ENCODE data around the gene CCDC188. TPM values are rescaled to one million over a fixed set of nuclear protein-coding genes. Genes with fewer than 3 reads are reported as not detected.

Gene CCDC188
- total and polyA plus RNA-seq, 2 of the 8 experiments (the other 6 are each of a cell fraction or from before 2014, with no cell fraction given): not detected

DNA sequence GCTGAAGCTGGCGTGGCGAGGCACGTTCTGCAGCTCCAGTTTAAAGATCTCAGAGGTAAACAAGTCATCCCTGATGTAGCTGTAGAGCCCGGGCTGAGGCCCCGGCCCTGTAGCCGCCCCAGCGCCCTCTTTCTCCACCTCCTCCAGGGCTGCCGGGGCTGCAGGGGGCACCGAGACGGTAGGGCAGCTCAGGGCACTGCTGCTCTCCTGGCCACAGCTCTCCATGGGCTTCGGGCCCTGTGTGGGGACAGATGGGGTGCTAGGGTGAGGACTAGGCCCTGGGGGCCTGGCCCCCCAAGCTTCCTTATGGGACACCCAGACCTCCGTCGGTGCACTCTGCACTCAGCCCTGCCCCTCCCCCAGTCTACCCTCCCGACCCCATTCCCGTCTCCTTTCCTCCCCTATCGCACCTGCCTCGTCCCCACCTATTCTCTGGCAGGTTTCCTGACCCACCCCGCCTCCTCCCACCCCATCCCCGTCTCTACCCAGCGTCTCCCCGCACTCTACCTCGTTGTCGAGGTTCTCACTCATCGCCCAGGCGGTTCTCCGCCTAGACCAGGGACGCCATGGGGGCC, 34.4 kb downstream of the CCDC188 start:
- peak overlapping the region; percentile 80 to 96 (median 93) for H3K4me3 ChIP-seq (ENCODE audit: extremely low read depth in 1 of 4, insufficient read depth in 2 of 4, low read depth in 3 of 4, low read length in 4 of 4)
- peak overlapping the region; percentile 97 for H3K4ac ChIP-seq (replicated peaks; ENCODE audit: insufficient read length, low read depth, low read length)
- H3K79me1 ChIP-seq (ENCODE audit: low read depth, low read length): peaks cover 7% of the 10 kb centered on the region; the same call in 1 of the 2 replicates
- no peaks in the 10 kb centered on the region for H3K27me3 ChIP-seq (replicated peaks in 1 of 4; ENCODE audit: control insufficient read depth in 3 of 4, extremely low read depth in 1 of 4, insufficient read depth in 3 of 4, low read length in 3 of 4)
- peak overlapping the region; percentile 84 for H3K56ac ChIP-seq (replicated peaks; ENCODE audit: insufficient read length, low read depth, low read length)
- 46% methylated on average over 17 of the region's 27 CpGs; no CpG with 5 or more reads in 1 of the 2 experiments for WGBS, 2 experiments (ENCODE audit: extremely low coverage in 1 of 2, insufficient coverage in 1 of 2, insufficient read length in 1 of 2, insufficient replicate concordance in 2 of 2, low coverage in 1 of 2, low lambda C conversion rate in 2 of 2, missing lambda C conversion rate in 1 of 2)
- FAIRE-seq (no peak), DNase-seq (ENCODE audit: low read depth in 1 of 2, low spot score in 2 of 2) (no peak)
- H3K27ac ChIP-seq (ENCODE audit: low read depth, low read length): peak overlapping the region; percentile 80
- H3K9me3 ChIP-seq (ENCODE audit: insufficient read depth in 2 of 2, low read depth in 1 of 2, low read length in 1 of 2): no peaks in the 10 kb centered on the region
- peak overlapping the region; percentile 60; the same call in 1 of the 2 replicates for H3K18ac ChIP-seq (ENCODE audit: extremely low read depth, low read length)
- H2BK12ac ChIP-seq (ENCODE audit: low read depth, low read length): no peak overlapping the region
- H2BK5ac ChIP-seq (ENCODE audit: low read depth, low read length): peak overlapping the region; percentile 90
- peaks cover 28 to 56% of the 10 kb centered on the region in 2 experiments for H3K79me2 ChIP-seq (ENCODE audit: control insufficient read depth in 1 of 2, insufficient read depth in 2 of 2, low read length in 2 of 2)
- peak overlapping the region; percentile 76 for H2BK120ac ChIP-seq (replicated peaks; ENCODE audit: low read depth, low read length)
- H3K4me1 ChIP-seq (replicated peaks in 1 of 4; ENCODE audit: control insufficient read depth in 3 of 4, insufficient read depth in 4 of 4, low read length in 3 of 4): peaks cover 0 to 11% (median 5%) of the 10 kb centered on the region in 4 experiments; a peak in 5 of 7 replicates
- H4K8ac ChIP-seq (ENCODE audit: extremely low read depth, insufficient read depth, low read length): peak overlapping the region; percentile 92
- peak overlapping the region; percentile 95 for H4K91ac ChIP-seq (replicated peaks; ENCODE audit: insufficient read length, low read length)
- H4K20me1 ChIP-seq (replicated peaks in 1 of 2; ENCODE audit: control insufficient read depth in 1 of 2, insufficient read depth in 2 of 2, low read length in 2 of 2): peaks cover 11 to 14% of the 10 kb centered on the region in 2 experiments
- H3K23me2 ChIP-seq (ENCODE audit: low read depth, low read length): no peaks in the 10 kb centered on the region; the same call in 1 of the 2 replicates
- no peak overlapping the region for H2BK20ac ChIP-seq (ENCODE audit: low read length)
- no peak overlapping the region for H3K23ac ChIP-seq (ENCODE audit: insufficient read length)
- peaks cover 27 to 43% (median 33%) of the 10 kb centered on the region in 4 experiments for H3K36me3 ChIP-seq (ENCODE audit: control insufficient read depth in 2 of 4, insufficient read depth in 4 of 4, low read length in 3 of 4)
- no peak overlapping the region; the same call in 1 of the 2 replicates for H2BK15ac ChIP-seq (ENCODE audit: low read length)
- TF ChIP-seq SIX5 (IDR thresholded peaks at IDR 0.05; ENCODE audit: low read depth, low read length): no peak
- H4K5ac ChIP-seq (ENCODE audit: insufficient read length, low read depth, low read length): peak overlapping the region; percentile 81
- POLR2A ChIA-PET (ENCODE audit: partially characterized antibody): interaction anchor here (1.2 to 22.7 kb wide), 6 partner anchors 11 to 160 kb away, joined by 3 to 598 read pairs (median 8); partner anchors contain the start of genes DGCR8 and ZDHHC8
- CTCF ChIA-PET (ENCODE audit: partially characterized antibody): interaction anchor here (0.8 to 2.2 kb wide), 7 partner anchors 9 to 40 kb away, joined by 3 to 9 read pairs (median 6); no protein-coding TSS in a partner anchor
- no peak overlapping the region for H2AFZ ChIP-seq (ENCODE audit: low read length)
- H3K14ac ChIP-seq (ENCODE audit: insufficient read length): no peak overlapping the region
- peak overlapping the region; percentile 57 to 92 (median 84) for H3K9ac ChIP-seq (replicated peaks in 1 of 4; ENCODE audit: extremely low read depth in 1 of 4, low read depth in 3 of 4, low read length in 3 of 4)
- no peak overlapping the region; the same call in 1 of the 2 replicates for H2AK5ac ChIP-seq (ENCODE audit: low read depth, low read length)
- H3K4me2 ChIP-seq (ENCODE audit: insufficient read depth in 1 of 2, low read depth in 2 of 2, low read length in 2 of 2): peak overlapping the region; percentile 63 to 92
